ENCODE measurements around the gene EXOSC1. TPM values are rescaled to one million over a fixed set of nuclear protein-coding genes. Genes with fewer than 3 reads are reported as not detected.
A peak's percentile ranks its signal among the peaks of the same experiment; 100 is the strongest.

EXOSC1 gene, protein sequence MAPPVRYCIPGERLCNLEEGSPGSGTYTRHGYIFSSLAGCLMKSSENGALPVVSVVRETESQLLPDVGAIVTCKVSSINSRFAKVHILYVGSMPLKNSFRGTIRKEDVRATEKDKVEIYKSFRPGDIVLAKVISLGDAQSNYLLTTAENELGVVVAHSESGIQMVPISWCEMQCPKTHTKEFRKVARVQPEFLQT
- 10 to 100 TPM; 22.5 to 35.5 TPM for total RNA-seq

DNA sequence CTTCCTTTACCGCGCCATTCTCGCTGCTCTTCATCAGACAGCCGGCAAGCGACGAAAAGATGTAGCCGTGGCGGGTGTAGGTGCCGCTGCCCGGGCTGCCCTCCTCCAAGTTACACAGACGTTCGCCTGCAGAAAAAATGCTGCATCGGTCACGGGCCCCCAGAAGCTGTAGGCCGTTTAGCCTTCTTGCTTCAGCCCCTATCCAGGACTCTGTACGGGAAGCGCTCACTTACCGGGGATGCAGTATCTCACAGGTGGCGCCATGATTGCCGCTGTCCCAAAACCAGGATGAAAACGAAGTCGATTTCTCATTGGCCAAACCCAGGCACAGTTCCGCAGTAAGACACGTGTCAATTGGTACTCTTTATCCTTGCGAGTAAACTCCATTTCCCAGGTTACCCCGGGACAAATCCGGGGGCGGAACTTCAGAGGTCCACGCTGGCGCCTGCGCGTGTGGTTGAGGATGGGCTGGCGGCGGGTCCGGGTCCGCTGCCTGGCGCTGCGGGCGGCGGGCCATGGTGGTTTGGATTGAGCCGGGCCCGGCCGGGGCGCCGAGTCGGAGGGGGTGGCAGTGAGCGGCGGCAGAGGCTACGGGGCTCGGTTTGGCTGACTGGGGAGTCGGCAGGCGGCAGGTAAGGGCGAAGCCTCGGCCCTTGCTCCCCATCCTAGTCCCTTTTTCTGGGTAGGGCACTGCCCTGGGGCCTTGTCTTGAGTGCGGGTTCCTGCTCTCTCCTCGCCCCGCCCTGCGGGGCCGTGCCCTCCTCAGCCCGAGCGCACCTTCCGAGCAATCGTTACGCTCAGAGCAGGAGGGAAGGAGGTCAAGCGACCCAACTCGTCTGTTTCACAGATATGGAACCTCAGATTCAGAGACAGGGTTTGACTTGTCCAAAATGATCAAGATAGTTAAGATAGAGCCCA, at the start of gene EXOSC1, which contains the start of gene ZDHHC16:
Gene EXOSC1 (minus strand): TSS at position 285 of the 918 bp plus-strand sequence. CDS start 21 bp downstream, at position 264.
Gene ZDHHC16 (plus strand): TSS at position 454 of the 918 bp plus-strand sequence. CDS start 5,501 bp downstream, outside the sequence.
- intact Hi-C loops (cut with DNase I): no loop called here
- peaks cover 12% of the 10 kb centered on the region for H3K4me1 ChIP-seq

DNA sequence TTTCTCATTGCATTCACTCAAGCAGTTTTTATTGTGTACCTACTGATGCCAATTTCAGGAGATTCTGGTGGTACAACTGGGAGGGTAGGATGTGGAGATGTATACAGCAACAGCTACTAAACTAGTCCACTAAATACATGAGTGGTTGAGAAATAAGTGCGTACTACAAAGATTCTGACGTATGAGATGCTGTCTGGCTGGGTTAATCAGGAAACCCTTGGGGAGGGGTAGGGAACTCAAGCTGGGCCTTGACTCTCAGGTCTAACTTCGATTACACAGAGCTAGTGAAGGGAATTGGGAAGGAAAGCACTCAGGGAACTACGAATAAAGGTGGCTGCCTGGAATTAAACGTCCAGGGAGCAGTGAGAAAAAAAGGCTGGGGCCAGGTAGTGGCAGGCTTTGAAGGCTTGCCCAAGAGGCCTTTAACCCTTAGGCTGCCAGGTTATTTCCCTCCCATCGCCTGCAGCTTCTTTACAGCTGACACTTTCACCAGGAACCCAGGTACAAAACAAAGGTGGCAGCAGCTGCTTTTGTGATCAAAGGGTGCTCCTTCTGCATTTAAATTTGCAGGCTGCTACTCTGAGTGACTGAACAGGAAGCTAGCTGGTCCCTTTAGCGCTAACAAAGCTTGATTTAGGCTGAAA, 49.2 kb upstream of the EXOSC1 start:
- H3K27me3 ChIP-seq: no peaks in the 10 kb centered on the region
- H3K9me3 ChIP-seq: no peaks in the 10 kb centered on the region
- DNase-seq: no peak
- H3K4me1 ChIP-seq: peaks cover 5% of the 10 kb centered on the region
- no peak overlapping the region for H3K4me3 ChIP-seq
- TF ChIP-seq, protein P1, sequence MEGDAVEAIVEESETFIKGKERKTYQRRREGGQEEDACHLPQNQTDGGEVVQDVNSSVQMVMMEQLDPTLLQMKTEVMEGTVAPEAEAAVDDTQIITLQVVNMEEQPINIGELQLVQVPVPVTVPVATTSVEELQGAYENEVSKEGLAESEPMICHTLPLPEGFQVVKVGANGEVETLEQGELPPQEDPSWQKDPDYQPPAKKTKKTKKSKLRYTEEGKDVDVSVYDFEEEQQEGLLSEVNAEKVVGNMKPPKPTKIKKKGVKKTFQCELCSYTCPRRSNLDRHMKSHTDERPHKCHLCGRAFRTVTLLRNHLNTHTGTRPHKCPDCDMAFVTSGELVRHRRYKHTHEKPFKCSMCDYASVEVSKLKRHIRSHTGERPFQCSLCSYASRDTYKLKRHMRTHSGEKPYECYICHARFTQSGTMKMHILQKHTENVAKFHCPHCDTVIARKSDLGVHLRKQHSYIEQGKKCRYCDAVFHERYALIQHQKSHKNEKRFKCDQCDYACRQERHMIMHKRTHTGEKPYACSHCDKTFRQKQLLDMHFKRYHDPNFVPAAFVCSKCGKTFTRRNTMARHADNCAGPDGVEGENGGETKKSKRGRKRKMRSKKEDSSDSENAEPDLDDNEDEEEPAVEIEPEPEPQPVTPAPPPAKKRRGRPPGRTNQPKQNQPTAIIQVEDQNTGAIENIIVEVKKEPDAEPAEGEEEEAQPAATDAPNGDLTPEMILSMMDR (IDR thresholded peaks at IDR 0.05): no peak
- H3K27ac ChIP-seq: no peak overlapping the region
- no peak overlapping the region for H3K9ac ChIP-seq (ENCODE audit: low read depth in 2 of 2, low read length in 2 of 2)
- intact Hi-C loops (cut with DNase I): no loop called here
- no peaks in the 10 kb centered on the region for H3K36me3 ChIP-seq

More for the DNA sequence above, at the start of gene EXOSC1, which contains the start of gene ZDHHC16:
- Histone ChIP-seq H3K9me3 (no peaks in the 10 kb centered on the region), H3K27me3 (no peaks in the 10 kb centered on the region), H3K4me3 (peak within 1 kb of the TSS; percentile 87), H3K9ac (ENCODE audit: low read depth in 2 of 2, low read length in 2 of 2) (peak within 1 kb of the TSS; percentile 58 to 79), H3K27ac (peak within 1 kb of the TSS; percentile 49), H3K36me3 (no peaks in the 10 kb centered on the region)
- peak; percentile 96 for DNase-seq
- TF ChIP-seq, protein P1 (IDR thresholded peaks at IDR 0.05): no peak

DNA sequence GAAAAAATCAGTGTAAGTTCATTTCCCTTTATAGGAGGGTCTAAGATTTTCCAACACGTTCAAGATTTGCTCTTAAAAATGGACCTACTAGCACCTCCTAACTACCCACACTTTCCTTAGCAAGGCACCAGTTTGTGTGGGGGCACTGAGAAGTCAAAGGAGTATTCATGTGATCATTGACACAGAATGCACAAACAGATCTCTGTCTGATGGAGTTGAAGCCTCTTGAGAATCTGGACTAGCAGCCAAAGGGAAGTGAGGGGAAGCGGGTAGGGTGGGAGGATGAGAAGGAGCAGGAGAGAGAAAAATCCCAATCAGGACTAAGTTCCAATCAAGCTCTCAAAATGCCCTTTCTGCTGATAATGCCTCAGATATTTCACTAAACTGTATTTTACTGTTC, 48.3 kb upstream of the EXOSC1 start:
- intact Hi-C loops (cut with DNase I): no loop called here
- no peaks in the 10 kb centered on the region for H3K9me3 ChIP-seq
- H3K4me1 ChIP-seq: peaks cover 5% of the 10 kb centered on the region
- H3K36me3 ChIP-seq: no peaks in the 10 kb centered on the region
- no peak for DNase-seq
- no peaks in the 10 kb centered on the region for H3K27me3 ChIP-seq
- H3K9ac ChIP-seq (ENCODE audit: low read depth in 2 of 2, low read length in 2 of 2): no peak overlapping the region
- H3K4me3 ChIP-seq: no peak overlapping the region
- TF ChIP-seq, protein P1 (IDR thresholded peaks at IDR 0.05): no peak
- H3K27ac ChIP-seq: no peak overlapping the region

DNA sequence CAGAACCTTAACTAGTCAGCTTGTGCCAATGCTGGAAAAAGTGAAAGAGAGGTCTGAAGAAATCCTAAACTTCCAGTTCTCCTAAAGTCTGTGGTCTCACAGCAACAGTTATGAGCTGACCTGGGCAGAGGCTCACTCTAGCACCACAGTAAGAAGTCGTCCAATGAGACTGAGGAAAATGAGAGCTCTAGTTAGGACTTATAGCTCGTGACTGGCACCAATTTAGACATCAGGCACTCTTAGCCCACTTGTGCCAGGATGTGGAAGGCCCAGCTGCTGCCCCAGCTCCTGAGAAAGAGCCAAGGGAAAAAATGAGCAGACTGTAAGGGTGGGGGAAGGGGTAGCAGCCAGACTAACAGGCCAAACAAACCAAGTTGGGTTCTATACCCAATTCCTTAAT, 44.8 kb upstream of the EXOSC1 start:
- Histone ChIP-seq H3K27me3 (no peaks in the 10 kb centered on the region), H3K4me3 (no peak overlapping the region), H3K36me3 (no peaks in the 10 kb centered on the region), H3K9me3 (no peaks in the 10 kb centered on the region), H3K27ac (no peak overlapping the region), H3K4me1 (no peaks in the 10 kb centered on the region), H3K9ac (ENCODE audit: low read depth in 2 of 2, low read length in 2 of 2) (no peak overlapping the region)
- TF ChIP-seq, protein P1 (IDR thresholded peaks at IDR 0.05): no peak
- intact Hi-C loops (cut with DNase I): no loop called here
- DNase-seq: no peak

DNA sequence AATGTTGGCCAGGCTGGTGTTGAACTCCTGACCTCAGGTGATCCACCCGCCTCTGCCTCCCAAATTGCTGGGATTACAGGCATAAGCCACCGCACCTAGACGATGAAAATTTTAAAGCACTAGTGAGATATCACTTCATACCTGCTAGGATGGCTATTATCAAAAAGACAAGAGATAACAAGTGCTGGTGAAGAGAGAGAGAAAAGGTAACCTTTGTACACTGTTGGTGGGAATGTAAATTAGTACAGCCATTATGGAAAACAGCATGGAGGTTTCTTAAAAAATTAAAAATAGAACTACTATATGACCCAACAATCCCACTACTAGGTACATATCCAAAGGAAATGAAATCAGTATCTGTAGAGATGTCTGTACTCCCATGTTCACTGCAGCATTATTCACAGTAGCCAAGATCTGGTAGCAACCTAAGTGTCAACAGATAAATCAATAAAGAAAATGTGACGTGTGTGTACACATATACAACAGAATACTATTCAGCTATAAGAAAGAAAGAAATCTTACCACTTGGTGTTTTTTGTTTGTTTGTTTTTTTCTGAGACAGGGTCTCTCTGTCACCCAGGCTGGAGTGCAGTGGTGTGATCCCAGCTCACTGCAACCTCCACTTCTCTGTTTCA, 40.0 kb upstream of the EXOSC1 start:
- no peaks in the 10 kb centered on the region for H3K4me1 ChIP-seq
- no peaks in the 10 kb centered on the region for H3K27me3 ChIP-seq
- intact Hi-C loops (cut with DNase I): no loop called here
- no peaks in the 10 kb centered on the region for H3K36me3 ChIP-seq
- DNase-seq: no peak
- no peaks in the 10 kb centered on the region for H3K9me3 ChIP-seq
- H3K9ac ChIP-seq (ENCODE audit: low read depth in 2 of 2, low read length in 2 of 2): no peak overlapping the region
- H3K4me3 ChIP-seq: no peak overlapping the region
- H3K27ac ChIP-seq: no peak overlapping the region
- TF ChIP-seq, protein P1 (IDR thresholded peaks at IDR 0.05): no peak
